ENCODE measurements around the gene ITGA4.

ITGA4 gene

GRCh38 chr2:181536730-181537129, 79.5 kb downstream of the ITGA4 start:
- no peak overlapping the region for H3K9ac ChIP-seq (ENCODE audit: low read depth in 1 of 2, low read length in 2 of 2)

DNA sequence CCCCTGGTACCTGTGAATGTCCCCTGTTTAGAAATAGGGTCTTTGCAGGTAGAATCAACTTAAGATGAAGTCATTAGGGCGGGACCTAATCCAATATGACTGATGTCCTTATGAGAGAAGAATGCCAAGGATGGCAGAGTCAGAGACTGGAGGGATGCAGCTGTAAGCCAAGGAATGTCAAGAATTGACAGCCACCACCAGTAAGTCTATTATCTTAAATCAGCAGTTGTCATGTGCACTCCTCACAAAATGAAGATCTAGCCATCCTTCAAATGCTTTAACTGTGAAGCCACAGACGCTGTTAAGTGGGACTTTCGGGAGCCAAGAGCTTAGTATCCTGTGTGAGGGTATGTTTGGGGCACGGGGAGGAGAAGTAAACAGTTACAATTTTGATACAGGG, 83.2 kb downstream of the ITGA4 start:
- no peak overlapping the region for H3K27ac ChIP-seq (ENCODE audit: low read depth in 2 of 2, low read length in 2 of 2)
- H3K36me3 ChIP-seq (ENCODE audit: control insufficient read depth in 2 of 2, insufficient read depth in 2 of 2, low read length in 2 of 2) = peaks cover 0 to 3% of the 10 kb centered on the region in 2 donors
- no peaks in the 10 kb centered on the region for H3K27me3 ChIP-seq (ENCODE audit: control insufficient read depth in 2 of 2, insufficient read depth in 2 of 2, low read length in 2 of 2)
- H3K9me3 ChIP-seq (ENCODE audit: control insufficient read depth in 2 of 2, low read length in 2 of 2) = no peaks in the 10 kb centered on the region
- no peak overlapping the region for H3K9ac ChIP-seq (ENCODE audit: low read depth in 1 of 2, low read length in 2 of 2)
- H3K4me3 ChIP-seq (ENCODE audit: low read length in 2 of 2) = no peak overlapping the region
- no peaks in the 10 kb centered on the region for H3K4me1 ChIP-seq (ENCODE audit: control insufficient read depth in 2 of 2, insufficient read depth in 2 of 2, low read length in 2 of 2)

More at GRCh38 chr2:181536730-181537129, 79.5 kb downstream of the ITGA4 start:
- no peak overlapping the region for H3K27ac ChIP-seq (ENCODE audit: low read depth in 2 of 2, low read length in 2 of 2)
- H3K36me3 ChIP-seq (ENCODE audit: control insufficient read depth in 2 of 2, insufficient read depth in 2 of 2, low read length in 2 of 2) = peaks cover 3 to 22% of the 10 kb centered on the region in 2 donors
- H3K9me3 ChIP-seq (ENCODE audit: control insufficient read depth in 2 of 2, low read length in 2 of 2) = no peaks in the 10 kb centered on the region
- H3K27me3 ChIP-seq (ENCODE audit: control insufficient read depth in 2 of 2, insufficient read depth in 2 of 2, low read length in 2 of 2) = no peaks in the 10 kb centered on the region
- H3K4me1 ChIP-seq (ENCODE audit: control insufficient read depth in 2 of 2, insufficient read depth in 2 of 2, low read length in 2 of 2) = no peaks in the 10 kb centered on the region
- H3K4me3 ChIP-seq (ENCODE audit: low read length in 2 of 2) = no peak overlapping the region

- no peaks in the 10 kb centered on the region for H3K27me3 ChIP-seq (ENCODE audit: control insufficient read depth in 2 of 2, insufficient read depth in 2 of 2, low read length in 2 of 2)
- no peaks in the 10 kb centered on the region for H3K9me3 ChIP-seq (ENCODE audit: control insufficient read depth in 2 of 2, low read length in 2 of 2)
- no peaks in the 10 kb centered on the region for H3K4me1 ChIP-seq (ENCODE audit: control insufficient read depth in 2 of 2, insufficient read depth in 2 of 2, low read length in 2 of 2)
- no peak overlapping the region for H3K27ac ChIP-seq (ENCODE audit: low read depth in 2 of 2, low read length in 2 of 2)
- H3K4me3 ChIP-seq (ENCODE audit: low read length in 2 of 2) = no peak overlapping the region
- H3K9ac ChIP-seq (ENCODE audit: low read depth in 1 of 2, low read length in 2 of 2) = no peak overlapping the region
- peaks cover 0 to 2% of the 10 kb centered on the region in 2 donors for H3K36me3 ChIP-seq (ENCODE audit: control insufficient read depth in 2 of 2, insufficient read depth in 2 of 2, low read length in 2 of 2)
Observed at GRCh38 chr2:181542170-181542569, 85.0 kb downstream of the ITGA4 start.

DNA sequence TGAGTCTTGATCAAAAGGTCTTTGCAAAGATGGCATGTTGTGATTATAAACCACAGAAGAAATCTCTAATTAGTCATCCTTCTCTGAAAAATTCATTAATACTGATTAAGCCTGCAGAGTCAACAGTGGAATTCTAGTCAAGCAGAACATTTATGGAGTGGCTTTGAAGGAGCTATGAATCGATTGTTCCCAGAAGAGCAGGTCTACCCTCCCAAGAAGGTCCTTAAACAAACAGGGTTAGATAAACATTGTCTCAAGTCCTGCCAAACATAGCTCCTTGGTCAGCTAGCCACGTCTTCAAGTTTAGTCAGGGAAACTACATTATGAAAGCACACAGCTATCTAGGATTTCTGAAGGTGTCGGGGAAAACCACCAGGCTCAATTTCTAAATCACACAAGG, 88.9 kb downstream of the ITGA4 start:
- H3K9me3 ChIP-seq (ENCODE audit: control insufficient read depth in 2 of 2, low read length in 2 of 2) = no peaks in the 10 kb centered on the region
- H3K27me3 ChIP-seq (ENCODE audit: control insufficient read depth in 2 of 2, insufficient read depth in 2 of 2, low read length in 2 of 2) = no peaks in the 10 kb centered on the region
- H3K4me3 ChIP-seq (ENCODE audit: low read length in 2 of 2) = no peak overlapping the region
- no peaks in the 10 kb centered on the region for H3K36me3 ChIP-seq (ENCODE audit: control insufficient read depth in 2 of 2, insufficient read depth in 2 of 2, low read length in 2 of 2)
- no peak overlapping the region for H3K27ac ChIP-seq (ENCODE audit: low read depth in 2 of 2, low read length in 2 of 2)
- H3K9ac ChIP-seq (ENCODE audit: low read depth in 1 of 2, low read length in 2 of 2) = no peak overlapping the region
- no peaks in the 10 kb centered on the region for H3K4me1 ChIP-seq (ENCODE audit: control insufficient read depth in 2 of 2, insufficient read depth in 2 of 2, low read length in 2 of 2)

GRCh38 chr2:181552808-181553207, 95.6 kb downstream of the ITGA4 start:
- Histone ChIP-seq H3K27me3 (ENCODE audit: control insufficient read depth in 2 of 2, insufficient read depth in 2 of 2, low read length in 2 of 2) (no peaks in the 10 kb centered on the region), H3K9me3 (ENCODE audit: control insufficient read depth in 2 of 2, low read length in 2 of 2) (no peaks in the 10 kb centered on the region), H3K9ac (ENCODE audit: low read depth in 1 of 2, low read length in 2 of 2) (no peak overlapping the region), H3K4me1 (ENCODE audit: control insufficient read depth in 2 of 2, insufficient read depth in 2 of 2, low read length in 2 of 2) (no peaks in the 10 kb centered on the region), H3K4me3 (ENCODE audit: low read length in 2 of 2) (no peak overlapping the region), H3K36me3 (ENCODE audit: control insufficient read depth in 2 of 2, insufficient read depth in 2 of 2, low read length in 2 of 2) (no peaks in the 10 kb centered on the region), H3K27ac (ENCODE audit: low read depth in 2 of 2, low read length in 2 of 2) (no peak overlapping the region)

DNA sequence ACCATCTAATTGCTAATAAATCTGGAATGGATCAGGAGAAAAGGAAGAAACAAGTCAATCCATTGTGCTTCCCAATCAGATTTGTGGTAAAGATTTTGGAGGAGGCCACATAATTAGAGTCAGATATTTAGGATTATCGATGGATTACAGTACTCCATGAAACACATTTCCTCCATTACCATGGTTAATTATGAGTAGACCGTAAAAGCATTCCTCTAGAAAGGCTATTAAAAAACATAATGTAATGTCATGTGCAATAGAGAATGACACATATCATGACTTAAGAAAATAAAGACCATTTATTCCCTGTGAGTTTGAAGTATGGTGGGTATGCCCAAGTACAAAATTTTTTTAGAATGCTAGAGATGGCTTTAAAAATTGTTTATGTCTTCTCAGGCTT, 96.1 kb downstream of the ITGA4 start:
- H3K36me3 ChIP-seq (ENCODE audit: control insufficient read depth in 2 of 2, insufficient read depth in 2 of 2, low read length in 2 of 2) = no peaks in the 10 kb centered on the region
- no peak overlapping the region for H3K9ac ChIP-seq (ENCODE audit: low read depth in 1 of 2, low read length in 2 of 2)
- no peaks in the 10 kb centered on the region for H3K27me3 ChIP-seq (ENCODE audit: control insufficient read depth in 2 of 2, insufficient read depth in 2 of 2, low read length in 2 of 2)
- no peak overlapping the region for H3K27ac ChIP-seq (ENCODE audit: low read depth in 2 of 2, low read length in 2 of 2)
- no peaks in the 10 kb centered on the region for H3K4me1 ChIP-seq (ENCODE audit: control insufficient read depth in 2 of 2, insufficient read depth in 2 of 2, low read length in 2 of 2)
- H3K9me3 ChIP-seq (ENCODE audit: control insufficient read depth in 2 of 2, low read length in 2 of 2) = no peaks in the 10 kb centered on the region
- H3K4me3 ChIP-seq (ENCODE audit: low read length in 2 of 2) = no peak overlapping the region

- Histone ChIP-seq H3K4me3 (ENCODE audit: low read length in 2 of 2) (no peak overlapping the region), H3K9ac (ENCODE audit: low read depth in 1 of 2, low read length in 2 of 2) (no peak overlapping the region), H3K27ac (ENCODE audit: low read depth in 2 of 2, low read length in 2 of 2) (no peak overlapping the region), H3K9me3 (ENCODE audit: control insufficient read depth in 2 of 2, low read length in 2 of 2) (no peaks in the 10 kb centered on the region), H3K36me3 (ENCODE audit: control insufficient read depth in 2 of 2, insufficient read depth in 2 of 2, low read length in 2 of 2) (no peaks in the 10 kb centered on the region), H3K4me1 (ENCODE audit: control insufficient read depth in 2 of 2, insufficient read depth in 2 of 2, low read length in 2 of 2) (no peaks in the 10 kb centered on the region), H3K27me3 (ENCODE audit: control insufficient read depth in 2 of 2, insufficient read depth in 2 of 2, low read length in 2 of 2) (no peaks in the 10 kb centered on the region)
Observed at GRCh38 chr2:181554061-181554830, 97.1 kb downstream of the ITGA4 start.

DNA sequence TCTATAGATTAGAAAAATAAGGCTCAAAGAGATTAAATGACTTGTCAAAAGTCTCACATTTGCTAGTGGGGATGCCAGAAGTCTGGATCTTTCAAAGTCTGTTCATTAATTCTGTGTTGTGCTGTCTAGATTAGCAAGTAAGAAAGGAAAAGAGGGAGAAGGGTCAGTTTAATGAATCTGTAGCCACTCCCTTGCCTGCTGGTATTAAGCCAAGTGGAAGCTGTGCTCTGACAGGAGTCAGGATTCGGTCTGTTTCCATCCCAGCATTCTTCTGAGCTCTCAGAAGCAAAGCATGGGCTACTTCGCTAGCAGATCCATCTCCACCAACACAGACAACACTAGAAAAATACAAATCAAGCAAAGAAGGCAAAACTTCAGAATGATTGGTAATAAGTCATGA, 101.2 kb downstream of the ITGA4 start:
- Histone ChIP-seq H3K9me3 (ENCODE audit: control insufficient read depth in 2 of 2, low read length in 2 of 2) (no peaks in the 10 kb centered on the region), H3K9ac (ENCODE audit: low read depth in 1 of 2, low read length in 2 of 2) (no peak overlapping the region), H3K27me3 (ENCODE audit: control insufficient read depth in 2 of 2, insufficient read depth in 2 of 2, low read length in 2 of 2) (no peaks in the 10 kb centered on the region), H3K36me3 (ENCODE audit: control insufficient read depth in 2 of 2, insufficient read depth in 2 of 2, low read length in 2 of 2) (no peaks in the 10 kb centered on the region), H3K4me3 (ENCODE audit: low read length in 2 of 2) (no peak overlapping the region), H3K4me1 (ENCODE audit: control insufficient read depth in 2 of 2, insufficient read depth in 2 of 2, low read length in 2 of 2) (no peaks in the 10 kb centered on the region), H3K27ac (ENCODE audit: low read depth in 2 of 2, low read length in 2 of 2) (no peak overlapping the region)

DNA sequence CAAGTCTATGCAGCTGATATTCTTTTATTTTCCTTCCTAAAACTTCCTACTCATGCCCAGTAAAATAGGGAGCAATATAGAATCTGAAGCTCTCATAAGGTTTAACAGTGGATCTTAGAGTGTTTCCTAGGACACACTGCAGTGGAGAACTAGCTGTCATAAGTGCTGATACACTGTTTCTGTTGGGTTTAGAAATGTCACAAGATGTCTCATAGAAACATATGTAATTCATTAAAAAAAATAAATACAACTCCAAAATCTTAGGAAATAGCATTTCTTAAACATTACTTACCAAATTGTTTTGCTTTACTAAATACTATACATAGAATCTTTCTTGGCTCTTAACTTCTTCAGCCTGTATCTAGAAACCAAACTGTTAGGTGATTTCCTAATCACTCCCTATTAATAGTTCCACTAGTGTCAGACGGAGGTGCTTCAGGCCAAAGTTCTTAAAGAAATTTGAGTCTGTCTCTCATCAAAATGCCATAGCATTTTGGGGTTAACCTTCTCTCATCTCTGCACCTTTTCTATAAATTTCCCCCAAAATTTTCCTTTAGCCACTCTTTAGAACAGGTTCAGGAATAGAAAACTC, 106.0 kb downstream of the ITGA4 start:
- no peaks in the 10 kb centered on the region for H3K9me3 ChIP-seq (ENCODE audit: control insufficient read depth in 2 of 2, low read length in 2 of 2)
- H3K9ac ChIP-seq (ENCODE audit: low read depth in 1 of 2, low read length in 2 of 2) = no peak overlapping the region

GRCh38 chr2:181566334-181567032, 109.3 kb downstream of the ITGA4 start:
- H3K4me1 ChIP-seq (ENCODE audit: control insufficient read depth in 2 of 2, insufficient read depth in 2 of 2, low read length in 2 of 2) = no peaks in the 10 kb centered on the region
- no peaks in the 10 kb centered on the region for H3K27me3 ChIP-seq (ENCODE audit: control insufficient read depth in 2 of 2, insufficient read depth in 2 of 2, low read length in 2 of 2)
- no peak overlapping the region for H3K4me3 ChIP-seq (ENCODE audit: low read length in 2 of 2)
- H3K36me3 ChIP-seq (ENCODE audit: control insufficient read depth in 2 of 2, insufficient read depth in 2 of 2, low read length in 2 of 2) = no peaks in the 10 kb centered on the region
- no peak overlapping the region for H3K27ac ChIP-seq (ENCODE audit: low read depth in 2 of 2, low read length in 2 of 2)
- no peak overlapping the region for H3K9ac ChIP-seq (ENCODE audit: low read depth in 1 of 2, low read length in 2 of 2)
- no peaks in the 10 kb centered on the region for H3K9me3 ChIP-seq (ENCODE audit: control insufficient read depth in 2 of 2, low read length in 2 of 2)

More for the DNA sequence above, 106.0 kb downstream of the ITGA4 start:
- Histone ChIP-seq H3K27me3 (ENCODE audit: control insufficient read depth in 2 of 2, insufficient read depth in 2 of 2, low read length in 2 of 2) (no peaks in the 10 kb centered on the region), H3K36me3 (ENCODE audit: control insufficient read depth in 2 of 2, insufficient read depth in 2 of 2, low read length in 2 of 2) (no peaks in the 10 kb centered on the region), H3K27ac (ENCODE audit: low read depth in 2 of 2, low read length in 2 of 2) (no peak overlapping the region), H3K4me1 (ENCODE audit: control insufficient read depth in 2 of 2, insufficient read depth in 2 of 2, low read length in 2 of 2) (no peaks in the 10 kb centered on the region), H3K4me3 (ENCODE audit: low read length in 2 of 2) (no peak overlapping the region)

Data from mucosa of rectum (tissue), 2 donors.